Calu3 (cell line): ENCODE results near the gene NKTR. TPM values are rescaled to one million over a fixed set of nuclear protein-coding genes. Genes with fewer than 3 reads are reported as not detected.

Experiments used
- BruUV-seq: library from RNA; stranded (reverse); fragments of 400-500 nt; replicated peaks from 2 replicates; lab custom pipeline; 2021; lab: Mats Ljungman, UMichigan
- CTCF ChIA-PET: fragments of 300-600 bp; sonication (Branson Sonifier 250); formaldehyde crosslinking; loops from one replicate; lab custom pipeline; 2022; ENCODE audit warnings: antibody characterized with exemption; lab: Charles Lee
- DNase-seq: peaks from one replicate; pipeline ENCODE4 v3.0.0; 2022
- H3K27ac Mint-ChIP-seq: one replicate; pipeline ENCODE4 v1.8.0; 2022; ENCODE audit warnings: mixed read lengths; ENCODE audit not compliant: unreplicated experiment
- H3K27me3 Mint-ChIP-seq: one replicate; pipeline ENCODE4 v1.8.0; 2022; ENCODE audit warnings: mixed read lengths; ENCODE audit not compliant: unreplicated experiment
- H3K36me3 Mint-ChIP-seq: one replicate; pipeline ENCODE4 v1.8.0; 2022; ENCODE audit warnings: mild to moderate bottlenecking, moderate library complexity, mixed read lengths; ENCODE audit not compliant: insufficient read depth, unreplicated experiment
- H3K4me1 Mint-ChIP-seq: one replicate; pipeline ENCODE4 v1.8.0; 2022; ENCODE audit warnings: mild to moderate bottlenecking, low read depth, mixed read lengths; ENCODE audit not compliant: unreplicated experiment
- H3K4me3 Mint-ChIP-seq: one replicate; pipeline ENCODE4 v1.8.0; 2022; ENCODE audit warnings: mild to moderate bottlenecking, low read depth, moderate library complexity, mixed read lengths; ENCODE audit not compliant: unreplicated experiment
- H3K9me3 Mint-ChIP-seq: one replicate; pipeline ENCODE4 v1.8.0; 2022; ENCODE audit warnings: low read depth, mixed read lengths; ENCODE audit not compliant: unreplicated experiment
- intact Hi-C: fragments of 100-400 bp; cut with micrococcal nuclease; formaldehyde crosslinking; loops from one replicate; pipeline ENCODE4 v1.10.0; 2022; ENCODE audit not compliant: unreplicated experiment
- total RNA-seq: library from RNA; stranded (reverse); gene quantifications from 2 replicates; pipeline ENCODE4 v1.2.3, GENCODE V29; 2022
- TF ChIP-seq, protein P1 (sequence below): fragments of 200-600 bp; IDR thresholded peaks from one replicate; pipeline ENCODE4 v1.8.0; 2022; ENCODE audit warnings: antibody characterized with exemption; ENCODE audit not compliant: unreplicated experiment

The NKTR gene
- total RNA-seq, 1 experiment from 2014 or later = 70.0 TPM

- TF ChIP-seq, protein P1, sequence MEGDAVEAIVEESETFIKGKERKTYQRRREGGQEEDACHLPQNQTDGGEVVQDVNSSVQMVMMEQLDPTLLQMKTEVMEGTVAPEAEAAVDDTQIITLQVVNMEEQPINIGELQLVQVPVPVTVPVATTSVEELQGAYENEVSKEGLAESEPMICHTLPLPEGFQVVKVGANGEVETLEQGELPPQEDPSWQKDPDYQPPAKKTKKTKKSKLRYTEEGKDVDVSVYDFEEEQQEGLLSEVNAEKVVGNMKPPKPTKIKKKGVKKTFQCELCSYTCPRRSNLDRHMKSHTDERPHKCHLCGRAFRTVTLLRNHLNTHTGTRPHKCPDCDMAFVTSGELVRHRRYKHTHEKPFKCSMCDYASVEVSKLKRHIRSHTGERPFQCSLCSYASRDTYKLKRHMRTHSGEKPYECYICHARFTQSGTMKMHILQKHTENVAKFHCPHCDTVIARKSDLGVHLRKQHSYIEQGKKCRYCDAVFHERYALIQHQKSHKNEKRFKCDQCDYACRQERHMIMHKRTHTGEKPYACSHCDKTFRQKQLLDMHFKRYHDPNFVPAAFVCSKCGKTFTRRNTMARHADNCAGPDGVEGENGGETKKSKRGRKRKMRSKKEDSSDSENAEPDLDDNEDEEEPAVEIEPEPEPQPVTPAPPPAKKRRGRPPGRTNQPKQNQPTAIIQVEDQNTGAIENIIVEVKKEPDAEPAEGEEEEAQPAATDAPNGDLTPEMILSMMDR = no peak
- DNase-seq = no peak
- no TSS peak for BruUV-seq
- Mint-ChIP-seq H3K9me3 (no peaks in the 10 kb centered on the region), H3K4me1 (peaks cover 20% of the 10 kb centered on the region), H3K4me3 (peak overlapping the region; percentile 71), H3K36me3 (peaks cover 15% of the 10 kb centered on the region), H3K27ac (peak overlapping the region; percentile 60), H3K27me3 (no peaks in the 10 kb centered on the region)
- intact Hi-C loops = loop anchor here (2.0 kb wide), 1 partner anchor 92 kb away; no protein-coding TSS in a partner anchor
- CTCF ChIA-PET = no interaction called here
These were observed 52.7 kb downstream of the NKTR start for GRCh38 chr3:42653303-42653559.

DNA sequence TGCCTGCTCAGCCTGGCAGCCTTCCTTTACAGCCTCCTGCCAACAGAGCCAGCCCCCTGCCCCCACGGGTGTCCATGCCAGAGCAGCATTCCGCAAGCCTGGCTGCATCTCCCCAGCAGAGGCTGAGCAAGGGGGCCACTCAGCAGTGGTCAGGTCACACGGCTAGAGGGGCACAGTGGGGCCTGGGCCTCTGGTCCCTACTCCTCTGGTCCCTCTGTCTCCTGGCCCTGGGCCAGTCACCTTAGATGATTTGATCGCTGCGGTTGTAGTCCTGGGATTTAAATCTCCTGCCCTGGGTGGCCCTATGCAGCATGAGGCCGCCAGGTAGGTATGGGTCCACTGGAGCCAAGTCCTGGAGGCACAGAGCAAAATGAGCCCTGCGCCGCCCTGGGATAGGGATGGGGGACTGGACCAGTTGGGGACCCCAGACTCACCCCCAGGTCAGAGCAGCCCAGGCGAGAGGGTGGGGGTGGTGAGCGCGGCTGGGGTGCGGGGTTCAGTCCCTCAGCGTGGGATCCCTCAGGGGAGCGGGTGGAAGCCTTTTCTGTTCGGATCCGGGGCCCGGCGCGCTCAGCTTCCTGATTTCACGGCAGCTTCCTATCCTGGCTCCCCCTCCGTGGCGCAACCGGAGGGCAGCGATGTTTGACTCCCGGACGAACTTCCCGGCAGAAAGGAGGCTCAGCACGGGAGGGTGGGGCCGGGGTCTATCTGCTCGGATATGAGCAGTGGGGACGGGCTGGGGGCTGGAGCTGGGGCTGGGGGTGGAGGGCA is 53.3 kb downstream of the NKTR start, which contains the start of gene ZBTB47:
Gene ZBTB47 (plus strand): TSS at position 138 of the 771 bp plus-strand sequence. CDS start 4,659 bp downstream, outside the sequence.
- intact Hi-C loops = loop anchor here (2.0 kb wide), 1 partner anchor 91 kb away; no protein-coding TSS in a partner anchor

GRCh38 chr3:42654331-42655201 is 54.1 kb downstream of the NKTR start:
- Mint-ChIP-seq H3K4me3 (peak overlapping the region; percentile 34), H3K9me3 (no peaks in the 10 kb centered on the region), H3K27me3 (no peaks in the 10 kb centered on the region), H3K4me1 (peaks cover 20% of the 10 kb centered on the region), H3K36me3 (peaks cover 15% of the 10 kb centered on the region), H3K27ac (no peak overlapping the region)
- TF ChIP-seq, protein P1 = no peak
- intact Hi-C loops = no loop called here
- BruUV-seq = no TSS peak
- peak; percentile 32 for DNase-seq
- CTCF ChIA-PET = interaction anchor here (0.6 kb wide), 1 partner anchor 89 kb away, joined by 4 read pairs; no protein-coding TSS in a partner anchor

More for the DNA sequence above, 53.3 kb downstream of the NKTR start, which contains the start of gene ZBTB47:
- peaks cover 20% of the 10 kb centered on the region for H3K4me1 Mint-ChIP-seq
- TF ChIP-seq, protein P1 = no peak
- H3K36me3 Mint-ChIP-seq = peaks cover 15% of the 10 kb centered on the region
- BruUV-seq = no TSS peak
- no peaks in the 10 kb centered on the region for H3K9me3 Mint-ChIP-seq
- no peak for DNase-seq
- CTCF ChIA-PET = interaction anchor here (0.6 kb wide), 1 partner anchor 90 kb away, joined by 4 read pairs; no protein-coding TSS in a partner anchor
- no peaks in the 10 kb centered on the region for H3K27me3 Mint-ChIP-seq
- peak within 1 kb of the TSS; percentile 71 for H3K4me3 Mint-ChIP-seq
- peak within 1 kb of the TSS; percentile 60 for H3K27ac Mint-ChIP-seq

DNA sequence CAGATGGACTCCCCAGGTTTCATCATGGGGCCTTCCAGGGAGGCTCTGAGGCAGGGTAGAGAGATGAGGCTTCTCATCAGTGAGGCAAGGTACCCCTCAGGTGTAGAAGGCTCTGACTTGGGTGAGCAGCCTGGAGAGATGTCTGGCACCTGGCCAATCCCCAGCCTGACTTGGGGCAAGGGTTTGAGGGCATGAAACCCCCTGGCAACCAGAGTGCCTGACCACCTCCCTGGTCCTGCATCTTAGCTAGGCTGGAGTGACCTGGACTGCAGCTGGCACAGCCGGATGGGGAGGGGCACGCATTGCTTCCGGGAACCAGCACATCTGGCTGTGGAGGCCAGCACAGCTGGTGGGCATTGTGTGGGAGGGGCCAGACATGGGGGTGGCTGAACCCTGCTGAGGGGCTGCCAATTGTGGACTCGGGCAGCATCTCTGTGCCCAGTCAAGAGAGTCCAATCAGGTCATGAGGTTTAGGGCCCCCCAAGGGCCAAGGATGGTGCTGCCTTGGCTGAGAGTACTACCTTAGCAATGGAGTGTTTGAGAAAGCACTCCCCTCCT is 54.9 kb downstream of the NKTR start:
- peaks cover 20% of the 10 kb centered on the region for H3K4me1 Mint-ChIP-seq
- CTCF ChIA-PET = interaction anchor here (0.5 kb wide), 1 partner anchor 324 kb away, joined by 3 read pairs; no protein-coding TSS in a partner anchor
- H3K27me3 Mint-ChIP-seq = no peaks in the 10 kb centered on the region
- BruUV-seq = no TSS peak
- DNase-seq = no peak
- intact Hi-C loops = no loop called here
- H3K36me3 Mint-ChIP-seq = peaks cover 15% of the 10 kb centered on the region
- H3K27ac Mint-ChIP-seq = no peak overlapping the region
- peak overlapping the region; percentile 34 for H3K4me3 Mint-ChIP-seq
- H3K9me3 Mint-ChIP-seq = no peaks in the 10 kb centered on the region
- TF ChIP-seq, protein P1 = no peak
